Measurements from ENCODE around the gene ABCD1.
A peak's percentile ranks its signal among the peaks of the same experiment; 100 is the strongest.
"Not testable (repeated sequence)": the region's sequence is repeated elsewhere in the genome, so short reads cannot be mapped to it uniquely, and the experiment has no call there.

The ABCD1 gene

GRCh38 chrX:153702336-153703035 lies 22.2 kb upstream of the ABCD1 start:
- peaks cover 28% of the 10 kb centered on the region for H3K4me1 Mint-ChIP-seq
- H3K4me3 Mint-ChIP-seq: no peak overlapping the region
- H3K36me3 Mint-ChIP-seq (ENCODE audit: low read depth): peaks cover 16% of the 10 kb centered on the region
- peaks cover 4% of the 10 kb centered on the region for H3K27me3 Mint-ChIP-seq (ENCODE audit: low read depth)
- no peak for TF ChIP-seq CTCF (IDR thresholded peaks at IDR 0.05; ENCODE audit: unreplicated experiment in 3 of 3)
- H3K9me3 Mint-ChIP-seq: peaks cover 20% of the 10 kb centered on the region
- no peak overlapping the region for H3K27ac Mint-ChIP-seq

DNA sequence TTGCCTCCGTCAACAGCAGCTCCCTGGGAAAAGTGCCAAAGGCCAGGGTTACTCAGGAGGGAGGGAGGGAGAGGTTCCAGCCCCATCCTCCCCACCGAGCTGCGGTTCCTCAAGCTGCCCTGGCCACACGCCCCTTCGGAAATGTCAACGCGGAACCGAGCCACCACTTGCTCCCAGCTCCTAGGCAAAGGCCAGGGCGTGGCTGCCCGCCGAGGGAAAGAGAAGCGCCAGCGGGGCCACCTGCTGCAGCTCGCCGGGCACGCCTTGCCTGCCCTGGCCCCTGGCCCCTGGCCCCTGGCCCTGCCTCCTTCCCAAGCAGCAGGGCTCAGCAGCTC lies 21.7 kb upstream of the ABCD1 start:
- Mint-ChIP-seq H3K36me3 (ENCODE audit: low read depth) (peaks cover 14% of the 10 kb centered on the region), H3K4me1 (peaks cover 28% of the 10 kb centered on the region), H3K27me3 (ENCODE audit: low read depth) (peaks cover under 1% of the 10 kb centered on the region), H3K27ac (no peak overlapping the region), H3K9me3 (peaks cover 20% of the 10 kb centered on the region), H3K4me3 (no peak overlapping the region)
- no peak for TF ChIP-seq CTCF (IDR thresholded peaks at IDR 0.05; ENCODE audit: unreplicated experiment in 3 of 3)

DNA sequence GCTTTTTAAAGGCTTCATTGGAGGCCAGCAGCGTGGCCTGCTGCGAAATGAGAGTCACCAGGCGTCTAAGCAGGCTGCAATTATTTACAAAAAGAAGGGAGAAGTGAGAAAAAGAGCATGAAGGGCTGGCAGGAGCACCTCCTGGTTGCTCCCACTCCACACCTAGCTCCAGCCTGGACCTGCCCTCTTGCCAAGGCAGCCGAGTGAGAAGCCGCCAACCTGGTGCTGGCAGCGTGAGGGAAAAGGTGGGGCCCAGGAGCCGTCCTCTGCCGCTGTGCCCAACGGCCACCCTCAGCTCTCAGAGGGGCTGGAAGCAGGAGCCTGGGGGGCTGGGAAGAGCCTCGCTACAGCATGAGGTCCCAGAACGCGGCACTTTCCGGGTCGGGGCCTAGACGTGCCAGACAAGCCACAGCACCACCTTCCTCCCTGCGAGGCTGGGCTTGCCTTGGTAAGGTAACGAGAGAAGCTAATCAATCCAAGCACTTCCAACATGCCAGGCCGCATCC lies 20.6 kb upstream of the ABCD1 start:
- H3K27ac Mint-ChIP-seq: no peak overlapping the region
- TF ChIP-seq CTCF (IDR thresholded peaks at IDR 0.05; ENCODE audit: unreplicated experiment in 3 of 3): no peak
- peaks cover 16% of the 10 kb centered on the region for H3K9me3 Mint-ChIP-seq
- H3K4me1 Mint-ChIP-seq: peaks cover 34% of the 10 kb centered on the region
- H3K27me3 Mint-ChIP-seq (ENCODE audit: low read depth): no peaks in the 10 kb centered on the region
- peaks cover 12% of the 10 kb centered on the region for H3K36me3 Mint-ChIP-seq (ENCODE audit: low read depth)
- no peak overlapping the region for H3K4me3 Mint-ChIP-seq

- Mint-ChIP-seq H3K9me3 (peaks cover 16% of the 10 kb centered on the region), H3K27ac (peak overlapping the region; percentile 44 to 59 (median 53)), H3K36me3 (ENCODE audit: low read depth) (peaks cover 12% of the 10 kb centered on the region), H3K4me1 (peaks cover 34% of the 10 kb centered on the region), H3K4me3 (peak overlapping the region in 1 of 3 experiments; percentile 34)
- not testable (repeated sequence) for H3K27me3 Mint-ChIP-seq (ENCODE audit: low read depth)
Observed at GRCh38 chrX:153704631-153705402, 19.8 kb upstream of the ABCD1 start.

DNA sequence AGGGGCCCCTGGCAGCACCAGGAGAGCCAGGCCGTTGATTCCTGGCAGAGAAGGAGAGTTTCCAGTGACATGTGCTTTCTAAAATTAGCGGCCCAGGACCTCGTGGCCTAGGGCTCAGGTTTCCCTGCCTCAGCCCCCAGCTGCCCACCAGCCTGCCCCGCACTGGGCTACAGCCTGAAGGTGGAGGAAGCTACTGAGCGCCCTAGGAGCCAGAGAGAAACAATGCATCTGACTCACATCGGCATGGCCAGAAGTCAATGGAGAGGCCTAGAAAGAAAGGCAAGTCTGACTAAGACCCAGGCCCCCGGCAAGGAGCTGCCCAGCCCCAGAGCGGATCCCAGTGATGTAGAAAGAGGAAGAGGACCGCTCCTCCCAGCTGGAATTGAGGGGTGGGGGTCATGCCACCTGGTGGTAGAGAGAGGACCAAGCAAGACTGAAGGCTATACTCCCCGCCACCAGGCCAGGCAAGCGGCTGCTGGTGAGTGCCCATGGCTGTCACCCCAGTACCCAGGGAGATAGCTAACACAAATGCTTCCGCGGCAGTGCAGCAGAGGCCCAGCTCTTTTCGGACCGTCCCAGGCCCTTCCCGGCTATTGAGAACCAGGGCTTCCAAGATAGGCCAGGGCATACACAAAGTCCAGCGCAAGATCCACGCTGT lies 19.1 kb upstream of the ABCD1 start:
- Mint-ChIP-seq H3K4me3 (peak overlapping the region in 2 of 3 experiments; percentile 48 to 73), H3K9me3 (peaks cover 16% of the 10 kb centered on the region), H3K27ac (peak overlapping the region in 1 of 3 experiments; percentile 53), H3K4me1 (peaks cover 32% of the 10 kb centered on the region), H3K36me3 (ENCODE audit: low read depth) (peaks cover 12% of the 10 kb centered on the region)
- H3K27me3 Mint-ChIP-seq (ENCODE audit: low read depth): not testable (repeated sequence)

GRCh38 chrX:153706799-153707198 lies 17.9 kb upstream of the ABCD1 start:
- Mint-ChIP-seq H3K4me1 (peaks cover 30% of the 10 kb centered on the region), H3K27ac (peak overlapping the region in 1 of 3 experiments; percentile 48), H3K4me3 (peak overlapping the region in 1 of 3 experiments; percentile 69), H3K36me3 (ENCODE audit: low read depth) (peaks cover 19% of the 10 kb centered on the region), H3K9me3 (peaks cover 16% of the 10 kb centered on the region), H3K27me3 (ENCODE audit: low read depth) (no peaks in the 10 kb centered on the region)
- no peak for TF ChIP-seq CTCF (IDR thresholded peaks at IDR 0.05; ENCODE audit: unreplicated experiment in 3 of 3)

All from nephron (organoid).